GM19351 (cell line): ENCODE data around the gene GINS1.
"Not testable (repeated sequence)": the region's sequence is repeated elsewhere in the genome, so short reads cannot be mapped to it uniquely, and the experiment has no call there.

Source experiments
- ATAC-seq: cut with Tn5 transposase; IDR thresholded peaks from one replicate; pipeline ENCODE4 v1.9.1; 2021; ENCODE audit warnings: mild to moderate bottlenecking, moderate library complexity; ENCODE audit not compliant: unreplicated experiment

The GINS1 gene

DNA sequence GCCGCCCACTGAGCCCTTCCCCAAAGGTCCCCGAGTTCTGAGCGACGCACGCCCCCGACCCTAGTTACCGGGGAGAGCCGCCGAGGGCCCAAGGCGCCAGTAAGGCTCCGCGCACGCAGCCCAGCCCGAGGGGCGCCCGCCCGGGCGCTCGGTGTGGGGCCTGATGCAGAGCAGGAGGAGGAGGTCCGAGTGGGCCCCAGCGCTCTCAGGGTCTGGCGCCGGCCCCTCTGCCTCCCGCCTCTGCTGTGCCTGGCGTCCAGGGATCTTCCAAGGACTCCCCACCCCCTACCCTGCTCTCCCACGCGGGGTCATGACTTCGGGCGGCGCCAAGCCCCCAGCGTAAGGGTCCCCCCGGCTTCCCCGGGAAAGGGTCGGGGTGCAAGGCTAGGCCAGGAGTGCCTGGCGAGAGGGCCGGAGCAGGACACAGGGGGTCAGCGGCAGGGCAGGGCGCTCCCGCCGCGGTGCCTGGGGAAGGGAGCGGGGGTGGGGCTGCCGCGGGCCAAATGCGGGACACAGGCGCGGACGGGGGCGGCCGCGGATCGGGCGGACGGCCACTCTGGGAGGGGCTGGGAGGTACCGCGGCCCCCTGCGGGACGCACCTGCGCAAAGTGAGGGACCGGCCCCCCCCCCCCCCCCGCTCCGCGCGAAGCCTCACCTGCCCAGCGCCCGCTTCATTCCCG, 17.5 kb upstream of the GINS1 start:
- peak; percentile 37 for ATAC-seq

DNA sequence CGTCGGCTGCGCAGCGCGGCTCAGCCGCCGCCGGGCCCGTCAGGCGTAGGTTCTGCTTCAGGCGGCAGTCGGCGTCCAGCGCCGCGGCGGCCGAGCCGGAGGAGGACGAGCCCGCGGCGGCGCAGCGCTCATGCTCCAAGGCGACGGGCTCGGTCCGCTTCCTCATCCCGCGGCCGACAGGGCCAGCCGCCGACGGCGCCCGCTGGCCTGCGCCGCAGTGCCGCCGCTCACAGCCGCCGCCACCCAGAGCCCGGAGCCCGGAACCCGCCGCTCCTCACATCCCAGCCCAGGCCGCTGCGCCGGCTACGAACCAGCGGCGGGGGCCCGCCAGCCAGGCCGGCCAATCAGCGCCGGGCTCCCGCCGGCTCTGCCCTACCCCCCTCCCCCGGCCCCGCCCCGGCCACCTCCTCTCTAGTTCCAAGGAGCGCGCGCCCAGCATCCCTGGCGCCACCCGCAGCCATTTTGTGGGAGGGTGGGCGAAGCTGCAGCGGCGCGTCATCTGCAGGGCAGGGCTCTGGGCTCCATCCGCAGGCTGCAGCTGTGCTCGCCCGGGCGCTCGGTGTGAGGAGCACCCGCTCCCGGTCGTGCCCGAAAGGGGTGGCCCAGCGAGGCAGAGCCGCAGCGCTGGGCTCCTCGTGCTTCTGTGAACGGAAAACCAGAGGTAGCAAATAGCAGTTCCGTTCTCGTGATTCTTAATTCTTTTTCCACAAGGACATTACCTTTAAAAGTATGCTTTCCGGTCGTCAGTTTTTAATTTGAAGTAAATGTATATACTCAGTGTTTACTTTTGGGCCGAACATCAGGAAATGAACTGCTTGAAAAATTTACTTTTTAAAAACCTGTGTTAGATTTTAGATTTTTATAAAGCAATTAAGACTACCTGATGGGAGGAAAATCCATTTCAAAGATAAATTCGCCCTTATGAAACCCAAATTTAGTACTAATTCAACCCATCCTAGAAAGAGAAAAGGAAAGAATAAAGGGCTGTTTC, 16.6 kb upstream of the GINS1 start, which contains the start of gene ABHD12:
TSS of gene ABHD12 (minus strand) at position 298 of the 991 bp plus-strand sequence. CDS start at position 166, 132 bp downstream.
- ATAC-seq = peak; percentile 82

GRCh38 chr20:25394276-25394675, 13.2 kb upstream of the GINS1 start:
- no peak for ATAC-seq

- no peak for ATAC-seq
These were observed 12.5 kb upstream of the GINS1 start for GRCh38 chr20:25394996-25395395.

GRCh38 chr20:25397096-25397495, 10.4 kb upstream of the GINS1 start:
- ATAC-seq = no peak

DNA sequence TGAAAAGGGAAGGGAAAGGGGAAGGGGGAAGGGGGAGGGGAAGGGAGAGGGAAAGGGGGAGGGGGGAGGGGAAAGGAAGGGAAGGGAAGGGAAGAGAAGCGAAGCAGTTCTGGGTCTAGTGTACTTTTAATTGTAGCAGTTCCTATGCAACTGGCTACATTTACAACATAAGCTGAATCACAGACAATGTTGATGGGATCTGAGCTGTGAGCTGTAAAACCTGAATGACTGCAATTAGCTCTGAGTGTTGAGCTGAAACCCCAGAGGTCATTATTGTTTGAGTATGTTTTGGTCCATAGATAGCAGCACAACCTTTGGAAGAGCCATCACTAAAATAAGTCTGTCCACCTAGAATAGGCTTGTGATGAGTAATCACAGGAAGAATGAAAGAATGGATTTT, 9.7 kb upstream of the GINS1 start:
- no peak for ATAC-seq

- no peak for ATAC-seq
These were observed 9.0 kb upstream of the GINS1 start for GRCh38 chr20:25398376-25399036.

- ATAC-seq = peak; percentile 58
These were observed 8.4 kb upstream of the GINS1 start for GRCh38 chr20:25399037-25399430.

DNA sequence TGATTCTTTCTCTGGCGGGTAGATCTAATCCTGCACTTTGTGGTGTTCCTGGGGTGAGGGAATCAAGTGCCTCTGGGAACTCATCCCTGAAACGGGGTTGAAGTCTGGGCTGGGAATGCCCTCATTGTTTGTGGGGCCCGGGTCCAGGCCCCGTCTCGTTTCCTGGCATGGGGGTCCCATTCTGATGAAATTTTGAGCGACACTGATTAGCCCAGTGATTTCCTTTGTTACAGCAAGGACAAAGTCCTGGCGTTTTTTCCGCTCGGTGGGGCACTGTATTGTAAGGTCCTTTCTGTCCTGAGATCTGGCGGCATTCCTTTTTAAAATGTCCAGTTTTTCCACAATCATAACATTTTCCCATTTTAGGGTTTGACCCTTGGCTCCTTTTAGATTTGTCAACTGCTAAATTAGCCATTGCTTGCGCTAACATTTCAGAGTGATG, 7.2 kb upstream of the GINS1 start:
- not testable (repeated sequence) for ATAC-seq

DNA sequence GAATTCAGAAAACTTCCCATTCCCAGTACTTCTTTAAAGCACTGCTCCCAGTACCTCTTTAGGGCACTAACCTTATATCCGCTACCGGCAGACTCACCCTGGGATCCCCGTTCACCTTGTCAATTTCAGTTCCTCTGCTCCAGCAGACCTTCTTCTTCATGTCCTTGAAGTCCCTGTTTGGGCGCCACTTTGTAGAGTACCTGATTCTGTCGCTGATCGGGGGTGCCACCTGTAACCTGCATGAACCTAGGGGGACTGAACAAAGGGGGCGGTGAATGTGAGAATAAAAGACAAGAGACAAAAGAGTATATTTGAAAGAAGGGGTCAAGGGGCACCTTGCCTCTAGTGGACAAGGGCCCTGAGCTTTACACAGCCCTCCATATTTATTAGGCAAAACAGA, 4.9 kb upstream of the GINS1 start:
- ATAC-seq = no peak

GRCh38 chr20:25408170-25408547, 686 bp downstream of the GINS1 start:
- ATAC-seq = no peak

DNA sequence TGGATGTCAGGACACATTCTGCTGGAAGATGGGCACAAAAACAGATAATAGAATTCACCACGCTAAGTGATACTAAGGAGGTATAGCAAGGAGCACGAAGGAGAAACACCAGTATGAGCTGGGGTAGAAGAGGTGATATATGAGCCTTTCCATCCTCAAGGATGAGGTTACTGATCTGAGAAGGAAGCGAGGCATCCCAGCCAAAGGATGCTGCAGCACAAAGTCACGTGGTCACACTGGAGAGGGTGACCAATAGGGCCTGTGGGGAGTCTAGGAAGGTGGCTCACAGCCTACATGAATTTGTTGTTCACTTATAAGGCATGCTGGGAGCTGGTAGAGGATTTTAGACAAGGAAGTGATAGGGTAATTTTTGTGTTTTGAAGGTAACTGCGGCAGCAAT, 1.4 kb downstream of the GINS1 start:
- no peak for ATAC-seq

GRCh38 chr20:25418776-25419175, 11.3 kb downstream of the GINS1 start:
- no peak for ATAC-seq

DNA sequence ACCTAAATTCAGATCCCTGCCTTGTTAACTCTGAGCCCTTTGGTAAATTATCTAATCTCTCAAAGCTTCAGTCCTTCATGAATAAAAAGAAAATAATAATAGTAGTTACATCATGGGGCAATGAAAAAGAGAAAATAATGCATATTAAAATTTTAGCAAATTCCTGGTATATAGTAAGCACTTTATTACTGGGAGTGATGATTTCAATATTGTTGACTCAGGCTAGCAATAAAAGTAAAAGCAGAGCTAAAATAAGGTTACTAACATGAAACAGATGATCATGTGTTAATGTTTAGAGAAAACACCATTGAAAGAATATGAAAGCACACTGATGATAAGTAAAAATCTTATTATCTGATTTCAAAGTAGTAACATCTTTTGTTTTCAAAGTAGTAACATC, 13.6 kb downstream of the GINS1 start:
- ATAC-seq = no peak

GRCh38 chr20:25422032-25422431, 14.6 kb downstream of the GINS1 start:
- ATAC-seq = no peak

- ATAC-seq = no peak
These were observed 17.1 kb downstream of the GINS1 start for GRCh38 chr20:25424536-25424935.

DNA sequence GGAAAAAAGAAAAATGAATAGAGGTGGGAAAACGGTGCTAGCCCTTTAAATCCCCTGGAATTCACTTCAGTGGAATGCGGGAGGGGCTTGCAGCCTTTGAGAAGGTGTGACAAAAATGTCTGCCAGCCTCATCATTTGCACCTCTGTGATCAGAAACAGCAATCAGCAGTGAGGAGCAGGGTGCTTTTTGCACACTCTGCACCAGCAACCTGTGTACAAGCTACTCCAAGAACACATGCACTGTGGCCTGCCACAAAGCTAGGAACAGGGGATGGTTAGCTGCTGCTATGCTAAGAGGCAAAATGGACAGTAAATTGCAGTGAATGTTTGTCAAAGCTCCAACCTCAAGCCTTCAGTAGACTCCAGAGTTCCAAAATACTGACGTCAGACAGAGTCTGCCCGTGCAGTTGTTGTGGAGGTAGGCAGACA, 29.7 kb downstream of the GINS1 start:
- ATAC-seq = no peak

DNA sequence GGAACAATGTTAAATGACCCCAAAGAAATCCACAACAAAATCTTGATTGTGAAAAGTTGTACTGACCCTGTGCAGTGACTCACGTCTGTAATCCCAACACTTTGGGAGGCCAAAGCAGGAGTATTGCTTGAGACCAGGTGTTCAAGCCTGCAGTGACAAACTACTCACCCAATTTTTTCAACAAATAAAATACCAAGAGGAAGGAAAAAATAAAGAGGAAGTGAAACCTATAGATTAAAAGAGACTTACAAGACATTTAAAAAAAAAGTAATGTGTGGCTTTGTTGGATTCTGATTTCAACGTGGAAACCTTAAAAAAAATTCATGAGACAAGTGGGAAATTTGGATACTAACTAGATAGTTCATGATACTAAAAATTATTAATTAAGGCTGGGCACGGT, 31.9 kb downstream of the GINS1 start:
- peak; percentile 75 for ATAC-seq

DNA sequence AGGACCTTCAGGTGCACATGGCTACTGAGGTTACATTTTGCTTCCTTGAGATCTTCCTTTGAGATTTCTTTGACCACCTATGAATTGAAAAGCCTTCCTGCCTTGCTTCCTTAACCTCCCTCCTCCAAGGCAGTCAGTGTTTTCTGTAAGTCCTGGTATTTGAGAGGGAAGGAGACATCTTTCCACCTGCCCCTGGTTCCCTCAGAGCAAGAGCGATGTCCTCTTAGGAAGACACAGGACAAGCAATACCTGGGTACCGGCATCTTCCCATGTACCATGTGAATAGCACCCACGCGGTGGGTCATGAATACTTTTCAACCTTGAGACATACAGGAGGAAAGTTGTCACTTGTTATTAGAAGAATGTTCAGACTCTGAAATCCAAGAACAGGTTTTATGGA, 37.1 kb downstream of the GINS1 start:
- no peak for ATAC-seq

DNA sequence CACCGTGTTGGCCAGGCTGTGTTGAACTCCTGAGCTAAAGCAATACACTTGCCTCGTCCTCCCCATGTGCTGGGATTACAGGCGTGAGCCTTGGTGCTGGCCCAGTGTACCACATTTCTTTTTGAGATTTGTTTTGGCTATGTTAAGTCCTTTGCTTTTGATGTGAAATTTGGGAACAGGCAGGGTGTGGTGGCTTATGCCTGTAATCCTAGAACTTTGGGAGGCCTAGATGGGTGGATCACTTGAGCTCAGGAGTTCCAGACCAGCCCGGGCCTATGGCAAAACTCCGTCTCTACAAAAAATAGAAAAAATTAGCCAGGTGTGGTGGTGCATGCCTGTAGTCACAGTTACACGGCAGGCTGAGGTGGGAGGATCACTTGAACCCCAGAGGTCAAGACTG, 40.2 kb downstream of the GINS1 start:
- ATAC-seq = no peak

- no peak for ATAC-seq
These were observed 44.9 kb downstream of the GINS1 start for GRCh38 chr20:25452333-25452732.
